Activated T-helper 1 cell treated with anti-CD3 and anti-CD28 coated beads, Interleukin-12 subunit alpha, Interleukin-12 subunit beta, Interleukin-2, Interleukin-4 antibody, amounts not matched to agents 30 ng/mL and 10 ng/mL and 1 ng/mL, durations not matched to agents 14 hours and 24 hours and 36 hours (primary cell): Measurements from ENCODE around the gene RNF44. TPM values are rescaled to one million over a fixed set of nuclear protein-coding genes. Genes with fewer than 3 reads are reported as not detected.

Experiments used
- DNase-seq: peaks from one replicate; pipeline ENCODE4 v3.0.0; 2021; ENCODE audit warnings: low spot score
- H3K27ac Mint-ChIP-seq: one replicate; pipeline ENCODE4 v1.8.0; 2021; ENCODE audit warnings: mild to moderate bottlenecking, mixed read lengths
- H3K27me3 Mint-ChIP-seq: one replicate; pipeline ENCODE4 v1.8.0; 2022; ENCODE audit warnings: mild to moderate bottlenecking, moderate library complexity, mixed read lengths; ENCODE audit not compliant: insufficient read depth
- H3K36me3 Mint-ChIP-seq: one replicate; pipeline ENCODE4 v1.8.0; 2021; ENCODE audit warnings: low read depth, mixed read lengths
- H3K4me1 Mint-ChIP-seq: one replicate; pipeline ENCODE4 v1.8.0; 2021; ENCODE audit warnings: low read depth, mixed read lengths
- H3K4me3 Mint-ChIP-seq: one replicate; pipeline ENCODE4 v1.8.0; 2021; ENCODE audit warnings: mild to moderate bottlenecking, moderate library complexity, mixed read lengths
- H3K9me3 Mint-ChIP-seq: one replicate; pipeline ENCODE4 v1.8.0; 2021; ENCODE audit warnings: mixed read lengths
- intact Hi-C: fragments of 100-400 bp; cut with micrococcal nuclease; formaldehyde crosslinking; loops from one replicate; pipeline ENCODE4 v1.15.1; 2024
- total RNA-seq: library from RNA; stranded (reverse); gene quantifications from 2 replicates; pipeline ENCODE4 v1.2.3, GENCODE V29; 2022

Gene RNF44
- 78.0 and 80.3 TPM in 2 replicates for total RNA-seq

DNA sequence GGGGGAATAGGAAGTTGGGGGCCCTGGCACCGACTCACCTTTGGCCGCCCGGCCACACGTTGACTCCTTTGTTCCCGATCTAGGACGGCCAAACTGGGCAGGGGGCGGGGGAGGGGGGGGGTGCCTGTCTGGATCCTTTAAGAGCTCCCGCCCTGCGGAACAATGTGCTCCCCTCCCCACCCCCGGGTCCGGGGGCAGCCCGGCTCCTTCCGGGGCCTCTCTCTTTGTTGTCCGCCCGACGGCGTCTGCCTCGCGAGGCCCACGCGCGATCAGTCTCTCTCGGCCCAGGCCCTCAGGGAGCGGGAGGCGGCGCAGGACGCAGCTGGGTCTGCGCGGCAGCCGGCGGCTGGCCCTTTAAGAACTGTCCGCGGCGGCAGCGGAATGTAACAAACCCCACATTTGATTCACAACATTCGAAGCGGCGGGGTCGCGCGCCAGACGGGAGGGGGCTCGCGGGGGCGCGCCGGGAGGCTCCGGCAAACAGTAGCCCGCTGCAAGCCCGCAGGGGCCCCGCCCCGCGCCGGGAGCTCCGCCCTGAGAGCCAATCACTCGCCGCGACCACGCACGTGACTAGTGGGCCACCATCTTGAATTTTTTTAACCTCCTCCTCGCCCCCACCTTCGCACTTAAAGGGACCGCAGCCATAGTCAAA is at the start of gene RNF44:
RNF44 (minus strand) TSS at position 501 of the 652 bp plus-strand sequence. CDS start 4,930 bp downstream, outside the sequence.
- no peaks in the 10 kb centered on the region for H3K27me3 Mint-ChIP-seq
- peak; percentile 98 for DNase-seq
- H3K4me3 Mint-ChIP-seq = peak within 1 kb of the TSS; percentile 96
- H3K27ac Mint-ChIP-seq = peak within 1 kb of the TSS; percentile 97
- no peaks in the 10 kb centered on the region for H3K9me3 Mint-ChIP-seq
- intact Hi-C loops = loop anchor here (1.0 to 10.0 kb wide), 16 partner anchors 74 to 1058 kb away; partner anchors contain the start of genes ARL10, CLTB, FAF2 and GPRIN1
- peaks cover 11% of the 10 kb centered on the region for H3K36me3 Mint-ChIP-seq
- peaks cover 67% of the 10 kb centered on the region for H3K4me1 Mint-ChIP-seq

DNA sequence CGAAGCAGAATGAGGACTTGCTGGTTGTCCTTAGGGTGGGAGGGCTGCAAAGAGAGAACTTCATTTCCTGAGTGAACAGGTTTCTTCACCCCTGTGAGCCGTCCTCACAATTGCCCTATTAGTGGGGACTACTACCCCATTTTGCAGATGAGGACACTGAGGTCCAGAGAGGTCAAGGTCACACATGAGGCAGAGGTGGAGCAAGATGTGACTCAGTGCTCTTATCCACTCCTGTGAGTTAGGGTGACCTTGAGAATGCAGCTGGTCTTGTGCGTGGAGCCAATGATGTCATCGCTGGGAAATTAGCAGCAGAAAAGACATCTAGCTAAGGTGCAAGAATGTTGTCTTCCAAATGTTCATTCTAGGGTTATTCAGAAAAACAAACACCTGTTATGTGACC is 45.9 kb upstream of the RNF44 start:
- DNase-seq = no peak
- intact Hi-C loops = no loop called here
- no peaks in the 10 kb centered on the region for H3K4me1 Mint-ChIP-seq
- H3K36me3 Mint-ChIP-seq = no peaks in the 10 kb centered on the region
- H3K27ac Mint-ChIP-seq = no peak overlapping the region
- H3K27me3 Mint-ChIP-seq = no peaks in the 10 kb centered on the region
- H3K9me3 Mint-ChIP-seq = peaks cover 11% of the 10 kb centered on the region
- no peak overlapping the region for H3K4me3 Mint-ChIP-seq

DNA sequence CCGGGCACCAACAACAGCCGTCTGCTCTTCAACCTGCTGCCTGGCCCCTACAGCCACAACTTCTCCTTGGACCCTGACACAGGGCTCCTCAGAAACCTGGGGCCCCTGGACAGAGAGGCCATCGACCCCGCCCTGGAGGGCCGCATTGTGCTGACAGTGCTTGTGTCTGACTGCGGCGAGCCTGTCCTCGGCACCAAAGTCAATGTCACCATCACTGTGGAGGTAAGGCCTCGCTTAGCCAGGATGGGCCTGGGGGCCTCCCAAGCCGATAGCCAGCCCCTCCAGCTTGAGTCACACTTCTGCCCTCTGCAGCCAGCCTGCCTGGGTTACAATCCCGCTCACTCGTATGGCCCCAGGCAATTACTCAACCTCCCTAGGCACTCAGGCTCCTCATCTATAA is 44.2 kb upstream of the RNF44 start:
- no peak overlapping the region for H3K4me3 Mint-ChIP-seq
- H3K36me3 Mint-ChIP-seq = no peaks in the 10 kb centered on the region
- H3K4me1 Mint-ChIP-seq = no peaks in the 10 kb centered on the region
- H3K9me3 Mint-ChIP-seq = peaks cover 11% of the 10 kb centered on the region
- H3K27ac Mint-ChIP-seq = no peak overlapping the region
- no peak for DNase-seq
- H3K27me3 Mint-ChIP-seq = no peaks in the 10 kb centered on the region
- intact Hi-C loops = no loop called here

DNA sequence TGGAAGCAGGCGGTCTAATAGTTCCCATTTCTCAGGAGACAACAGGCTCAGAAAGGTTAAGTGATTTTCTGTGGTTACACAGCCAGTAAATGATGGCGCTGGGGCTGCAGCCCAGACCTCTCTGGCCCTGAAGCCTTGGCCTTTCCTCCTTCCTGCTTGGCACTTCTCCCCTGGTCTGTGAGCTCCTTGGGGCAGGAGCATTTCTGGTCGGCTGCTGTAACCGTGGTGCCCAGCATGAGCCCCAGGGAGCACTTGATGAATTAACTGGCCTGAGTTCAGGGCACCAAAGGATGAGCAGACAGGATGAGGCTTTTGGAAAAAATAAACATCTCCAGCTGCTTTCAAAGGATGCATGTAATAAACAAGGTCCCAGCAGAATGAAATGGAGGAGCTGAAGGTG is 42.1 kb upstream of the RNF44 start:
- Mint-ChIP-seq H3K36me3 (no peaks in the 10 kb centered on the region), H3K4me3 (no peak overlapping the region), H3K9me3 (peaks cover 4% of the 10 kb centered on the region), H3K27me3 (no peaks in the 10 kb centered on the region), H3K27ac (no peak overlapping the region), H3K4me1 (no peaks in the 10 kb centered on the region)
- DNase-seq = no peak
- intact Hi-C loops = loop anchor here (1.0 kb wide), 1 partner anchor 48 kb away; no protein-coding TSS in a partner anchor

DNA sequence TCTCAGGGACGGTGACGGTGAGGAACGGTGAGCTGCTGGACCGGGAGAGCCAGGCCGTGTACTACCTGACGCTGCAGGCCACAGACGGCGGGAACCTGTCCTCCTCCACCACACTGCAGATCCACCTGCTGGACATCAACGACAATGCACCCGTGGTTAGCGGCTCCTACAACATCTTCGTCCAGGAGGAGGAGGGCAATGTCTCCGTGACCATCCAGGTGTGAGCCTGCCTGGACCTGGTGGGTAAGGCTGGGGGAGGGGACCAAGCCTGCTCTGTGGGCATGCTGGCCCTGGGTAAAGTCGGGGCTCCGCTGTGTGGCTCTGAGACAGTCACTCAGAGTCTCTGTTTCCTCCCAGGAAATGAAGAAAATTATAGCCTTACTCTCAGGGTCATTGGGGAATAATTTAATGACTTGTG is 41.2 kb upstream of the RNF44 start:
- no peak overlapping the region for H3K27ac Mint-ChIP-seq
- no peak overlapping the region for H3K4me3 Mint-ChIP-seq
- no peaks in the 10 kb centered on the region for H3K36me3 Mint-ChIP-seq
- no peaks in the 10 kb centered on the region for H3K4me1 Mint-ChIP-seq
- H3K27me3 Mint-ChIP-seq = no peaks in the 10 kb centered on the region
- intact Hi-C loops = loop anchor here (1.0 kb wide), 1 partner anchor 162 kb away; the partner anchor contains the start of gene CLTB
- H3K9me3 Mint-ChIP-seq = no peaks in the 10 kb centered on the region
- peak; percentile 21 for DNase-seq

DNA sequence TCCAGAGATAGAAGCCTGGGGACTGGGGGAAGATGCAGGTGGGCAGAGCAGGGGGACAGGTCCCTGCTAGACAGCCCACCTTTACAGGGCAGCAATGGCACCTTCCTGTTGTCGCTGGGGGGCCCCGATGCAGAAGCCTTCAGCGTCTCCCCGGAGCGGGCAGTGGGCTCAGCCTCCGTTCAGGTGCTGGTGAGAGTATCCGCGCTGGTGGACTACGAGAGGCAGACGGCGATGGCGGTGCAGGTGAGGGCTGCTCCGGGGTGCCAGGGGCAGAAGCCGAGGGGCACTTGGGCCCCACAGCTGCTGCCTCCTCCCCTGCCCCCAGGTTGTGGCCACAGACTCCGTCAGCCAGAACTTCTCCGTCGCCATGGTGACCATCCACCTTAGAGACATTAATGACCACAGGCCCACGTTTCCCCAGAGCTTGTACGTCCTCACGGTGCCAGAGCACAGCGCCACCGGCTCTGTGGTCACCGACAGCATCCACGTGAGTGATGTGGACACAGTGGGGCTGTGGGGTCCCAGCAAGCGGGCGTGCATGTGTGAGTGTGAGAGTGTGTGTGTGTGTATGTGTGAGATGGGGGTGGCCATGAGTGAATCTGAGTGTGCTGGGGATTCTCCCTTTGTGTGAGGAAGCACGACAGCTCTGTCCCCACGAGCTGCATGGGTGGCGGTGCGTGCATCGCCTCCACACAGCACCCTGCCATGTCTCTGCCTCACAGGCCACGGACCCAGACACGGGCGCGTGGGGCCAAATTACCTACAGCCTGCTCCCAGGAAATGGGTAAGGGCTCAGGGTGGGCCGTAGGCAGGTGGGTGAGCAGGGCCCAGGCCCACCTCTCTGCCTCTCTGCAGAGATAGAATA is 40.3 kb upstream of the RNF44 start:
- intact Hi-C loops = loop anchor here (1.0 kb wide), 1 partner anchor 161 kb away; the partner anchor contains the start of gene CLTB
- no peak overlapping the region for H3K4me3 Mint-ChIP-seq
- H3K27ac Mint-ChIP-seq = no peak overlapping the region
- no peaks in the 10 kb centered on the region for H3K4me1 Mint-ChIP-seq
- no peaks in the 10 kb centered on the region for H3K36me3 Mint-ChIP-seq
- DNase-seq = no peak
- H3K27me3 Mint-ChIP-seq = no peaks in the 10 kb centered on the region
- H3K9me3 Mint-ChIP-seq = no peaks in the 10 kb centered on the region

DNA sequence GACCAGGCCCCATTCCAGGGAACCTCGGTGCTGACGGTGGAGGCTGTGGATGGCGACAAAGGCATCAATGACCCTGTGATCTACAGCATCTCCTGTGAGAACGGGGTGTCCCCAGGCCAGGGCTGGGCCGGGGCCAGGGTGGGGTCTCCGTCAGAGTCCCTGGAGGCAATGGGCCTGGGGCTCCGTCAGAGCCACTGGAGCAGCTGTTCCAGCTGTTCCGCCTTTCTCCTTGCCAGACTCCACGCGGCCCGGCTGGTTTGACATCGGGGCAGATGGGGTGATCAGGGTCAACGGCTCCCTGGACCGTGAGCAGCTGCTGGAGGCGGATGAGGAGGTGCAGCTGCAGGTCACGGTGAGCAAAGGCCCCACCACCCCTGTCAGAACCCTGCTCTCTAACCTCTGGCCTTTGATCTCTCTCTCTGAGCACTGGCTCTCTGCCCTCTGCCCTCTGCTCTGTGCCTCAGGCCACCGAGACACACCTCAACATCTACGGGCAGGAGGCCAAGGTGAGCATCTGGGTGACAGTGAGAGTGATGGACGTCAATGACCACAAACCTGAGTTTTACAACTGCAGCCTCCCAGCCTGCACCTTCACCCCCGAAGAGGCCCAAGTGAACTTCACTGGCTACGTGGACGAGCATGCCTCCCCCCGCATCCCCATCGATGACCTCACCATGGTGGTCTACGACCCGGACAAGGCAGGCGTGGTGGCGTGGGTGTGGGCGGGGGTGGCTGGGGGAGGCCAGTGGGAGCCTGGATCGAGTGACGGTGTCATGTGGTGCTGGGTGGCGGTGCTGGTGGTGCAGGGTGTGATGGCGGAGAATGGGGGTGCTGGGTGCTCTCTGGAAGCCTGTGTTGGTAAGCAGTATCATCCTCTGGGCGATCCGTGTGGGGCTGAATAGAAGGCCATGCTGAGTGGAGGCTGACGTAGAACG is 38.6 kb upstream of the RNF44 start:
- H3K4me3 Mint-ChIP-seq = no peak overlapping the region
- DNase-seq = no peak
- no peak overlapping the region for H3K27ac Mint-ChIP-seq
- no peaks in the 10 kb centered on the region for H3K4me1 Mint-ChIP-seq
- peaks cover 5% of the 10 kb centered on the region for H3K27me3 Mint-ChIP-seq
- intact Hi-C loops = loop anchor here (2.0 kb wide), 2 partner anchors 33 to 71 kb away; partner anchors contain the start of gene TSPAN17
- no peaks in the 10 kb centered on the region for H3K9me3 Mint-ChIP-seq
- peaks cover 1% of the 10 kb centered on the region for H3K36me3 Mint-ChIP-seq

DNA sequence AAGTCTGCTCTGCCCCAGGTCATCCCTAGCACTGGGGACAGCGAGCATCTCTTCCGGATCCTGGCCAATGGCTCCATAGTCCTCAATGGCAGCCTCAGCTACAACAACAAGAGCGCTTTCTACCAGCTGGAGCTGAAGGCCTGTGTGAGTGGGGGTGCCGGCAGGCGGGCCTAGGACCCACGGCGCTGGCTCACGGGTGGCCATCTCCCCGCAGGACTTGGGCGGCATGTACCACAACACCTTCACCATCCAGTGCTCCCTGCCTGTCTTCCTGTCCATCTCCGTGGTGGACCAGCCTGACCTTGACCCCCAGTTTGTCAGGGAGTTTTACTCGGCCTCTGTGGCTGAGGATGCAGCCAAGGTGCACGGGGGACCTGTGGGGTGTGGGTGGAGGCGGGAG is 37.9 kb upstream of the RNF44 start:
- Mint-ChIP-seq H3K36me3 (peaks cover 1% of the 10 kb centered on the region), H3K27ac (no peak overlapping the region), H3K27me3 (peaks cover 5% of the 10 kb centered on the region), H3K4me1 (no peaks in the 10 kb centered on the region), H3K4me3 (no peak overlapping the region), H3K9me3 (no peaks in the 10 kb centered on the region)
- intact Hi-C loops = loop anchor here (2.0 kb wide), 2 partner anchors 32 to 72 kb away; partner anchors contain the start of gene TSPAN17
- no peak for DNase-seq

DNA sequence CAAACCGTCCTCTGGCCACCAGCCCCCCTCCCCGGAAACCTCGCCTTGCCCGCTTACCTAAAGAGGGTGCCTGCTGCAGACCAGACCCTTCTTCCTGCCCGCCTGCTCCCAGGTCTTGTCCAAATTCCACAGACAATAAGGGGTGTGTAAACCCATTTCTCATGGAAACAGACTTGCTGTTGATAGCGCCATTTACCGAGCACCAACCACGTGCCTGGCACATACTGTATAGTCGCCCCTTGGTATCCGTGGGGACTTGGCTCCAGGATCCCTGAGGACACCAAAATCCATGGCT is 37.0 kb upstream of the RNF44 start:
- Mint-ChIP-seq H3K27me3 (peaks cover 5% of the 10 kb centered on the region), H3K36me3 (peaks cover 1% of the 10 kb centered on the region), H3K27ac (no peak overlapping the region), H3K4me1 (no peaks in the 10 kb centered on the region), H3K4me3 (no peak overlapping the region), H3K9me3 (no peaks in the 10 kb centered on the region)
- intact Hi-C loops = loop anchor here (1.0 to 2.0 kb wide), 4 partner anchors 31 to 158 kb away; partner anchors contain the start of genes CLTB and TSPAN17
- DNase-seq = no peak

DNA sequence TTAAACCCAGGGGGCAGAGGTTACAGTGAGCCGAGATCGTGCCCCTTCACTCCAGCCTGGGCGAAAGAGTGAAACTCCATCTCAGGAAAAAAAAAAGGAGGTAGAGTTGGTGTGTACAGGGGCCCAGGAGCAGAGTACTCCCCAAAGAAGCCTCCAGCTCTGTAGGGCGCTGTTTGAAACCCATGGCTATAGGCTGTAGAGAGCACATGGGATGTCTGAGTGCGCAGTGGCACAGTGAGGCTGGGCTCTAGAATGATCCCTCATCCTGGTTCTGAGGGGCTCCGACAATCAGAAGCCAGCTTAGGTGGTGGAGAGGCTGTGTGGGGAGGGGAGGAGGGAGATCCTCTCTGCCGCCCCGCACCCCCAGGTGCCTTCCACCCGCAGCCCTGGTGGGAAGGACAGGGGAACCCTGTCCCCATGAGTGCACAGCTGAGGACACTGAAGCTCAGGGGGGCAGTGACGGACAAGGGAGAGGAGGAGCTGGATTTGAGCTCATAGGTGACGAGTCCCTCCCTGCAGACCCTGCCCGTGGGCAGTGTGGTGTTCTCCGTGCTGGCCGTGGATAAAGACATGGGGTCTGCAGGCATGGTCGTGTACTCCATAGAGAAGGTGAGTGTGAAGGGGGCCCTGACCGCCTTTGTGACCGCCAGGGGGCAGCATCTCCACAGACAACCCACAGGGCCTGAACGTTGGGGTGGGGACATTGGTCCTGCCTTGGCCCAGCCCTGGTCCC is 36.5 kb upstream of the RNF44 start:
- Mint-ChIP-seq H3K27ac (no peak overlapping the region), H3K4me1 (no peaks in the 10 kb centered on the region), H3K4me3 (no peak overlapping the region), H3K27me3 (peaks cover 5% of the 10 kb centered on the region), H3K36me3 (peaks cover 1% of the 10 kb centered on the region), H3K9me3 (no peaks in the 10 kb centered on the region)
- intact Hi-C loops = loop anchor here (1.0 to 2.0 kb wide), 4 partner anchors 31 to 157 kb away; partner anchors contain the start of genes CLTB and TSPAN17
- DNase-seq = peak; percentile 58

DNA sequence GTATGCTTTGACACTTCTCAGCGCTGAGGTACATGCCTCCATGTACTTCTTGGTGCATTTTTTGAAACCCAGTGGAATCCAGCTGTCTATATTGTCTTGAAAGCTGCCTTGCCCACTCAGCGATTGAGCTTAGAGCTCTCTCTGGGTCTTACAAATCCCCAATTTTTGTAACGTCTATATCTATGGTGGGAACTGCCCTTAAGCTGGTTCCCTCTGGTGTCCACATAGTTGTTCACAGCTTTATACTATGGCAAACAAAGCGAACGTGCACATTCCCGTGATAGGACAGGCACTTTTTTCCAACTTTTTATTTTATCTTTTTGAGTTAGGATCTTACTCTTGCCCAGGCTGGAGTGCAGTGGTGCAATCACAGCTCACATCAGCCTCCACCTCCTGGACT is 32.8 kb upstream of the RNF44 start:
- no peak for DNase-seq
- Mint-ChIP-seq H3K4me1 (peaks cover 5% of the 10 kb centered on the region), H3K9me3 (no peaks in the 10 kb centered on the region), H3K36me3 (peaks cover 1% of the 10 kb centered on the region), H3K27me3 (peaks cover 7% of the 10 kb centered on the region), H3K27ac (no peak overlapping the region), H3K4me3 (no peak overlapping the region)
- intact Hi-C loops = no loop called here

DNA sequence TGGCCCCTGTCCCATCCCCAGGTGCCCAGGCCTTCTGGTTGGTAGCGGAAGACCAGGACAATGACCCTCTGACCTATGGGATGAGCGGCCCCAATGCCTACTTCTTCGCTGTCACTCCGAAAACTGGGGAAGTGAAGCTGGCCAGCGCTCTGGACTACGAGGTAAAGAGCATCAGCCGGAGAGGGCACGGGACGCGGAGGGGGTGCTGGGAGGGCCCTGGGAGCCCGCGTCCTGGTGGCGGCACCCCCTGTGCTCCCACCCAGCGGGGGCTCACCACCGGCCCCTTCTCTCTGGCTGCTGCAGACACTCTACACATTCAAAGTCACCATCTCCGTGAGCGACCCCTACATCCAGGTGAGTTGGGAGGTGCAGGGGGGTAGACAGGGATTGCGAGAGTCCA is 31.5 kb upstream of the RNF44 start:
- H3K4me1 Mint-ChIP-seq = peaks cover 5% of the 10 kb centered on the region
- no peaks in the 10 kb centered on the region for H3K9me3 Mint-ChIP-seq
- intact Hi-C loops = no loop called here
- H3K4me3 Mint-ChIP-seq = no peak overlapping the region
- no peak overlapping the region for H3K27ac Mint-ChIP-seq
- H3K36me3 Mint-ChIP-seq = peaks cover 1% of the 10 kb centered on the region
- DNase-seq = no peak
- peaks cover 7% of the 10 kb centered on the region for H3K27me3 Mint-ChIP-seq
